Smooth muscle cell of the brain vasculature (primary cell): ENCODE data around the gene GUCD1.

ENCODE experiments used
- DNase-seq: peaks from one replicate; pipeline ENCODE4 v3.0.0-alpha.2; 2012; ENCODE audit warnings: low read depth, low spot score

Gene GUCD1

GRCh38 chr22:24503843-24504338, 51.0 kb downstream of the GUCD1 start:
- no peak for DNase-seq

DNA sequence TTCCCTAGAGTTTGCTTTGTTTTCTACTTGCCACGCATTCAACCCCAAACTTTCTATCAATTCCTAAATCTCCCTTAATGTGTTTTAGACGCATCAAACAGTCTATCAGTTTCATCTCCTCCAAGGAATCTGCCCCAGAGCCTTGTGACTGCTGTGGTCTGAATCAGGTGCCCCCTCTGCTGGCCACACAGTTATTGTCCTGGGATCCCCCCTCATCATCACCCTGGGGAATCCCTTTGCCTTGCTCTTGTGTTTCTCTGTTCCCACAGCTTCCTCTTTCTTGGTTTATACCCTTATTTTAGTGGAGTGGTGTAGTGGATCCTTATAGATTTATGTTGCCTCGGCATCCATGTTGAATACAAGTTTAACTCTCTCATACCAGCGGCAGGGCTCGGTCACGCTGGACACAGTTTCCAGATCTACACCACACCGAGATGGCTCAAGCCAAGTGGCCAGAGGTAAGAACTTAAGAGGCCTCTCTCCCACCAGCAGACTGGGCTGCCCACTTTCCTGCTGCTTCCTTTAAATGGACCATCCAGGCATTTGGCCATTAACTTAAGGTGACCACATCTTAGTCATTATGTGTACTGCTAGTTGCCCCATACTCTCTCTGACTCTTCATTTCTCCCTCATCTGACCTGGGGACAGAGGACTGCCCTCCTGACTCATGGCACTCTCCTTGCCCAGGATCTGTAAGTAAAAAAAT, 51.6 kb downstream of the GUCD1 start:
- DNase-seq, result no peak

DNA sequence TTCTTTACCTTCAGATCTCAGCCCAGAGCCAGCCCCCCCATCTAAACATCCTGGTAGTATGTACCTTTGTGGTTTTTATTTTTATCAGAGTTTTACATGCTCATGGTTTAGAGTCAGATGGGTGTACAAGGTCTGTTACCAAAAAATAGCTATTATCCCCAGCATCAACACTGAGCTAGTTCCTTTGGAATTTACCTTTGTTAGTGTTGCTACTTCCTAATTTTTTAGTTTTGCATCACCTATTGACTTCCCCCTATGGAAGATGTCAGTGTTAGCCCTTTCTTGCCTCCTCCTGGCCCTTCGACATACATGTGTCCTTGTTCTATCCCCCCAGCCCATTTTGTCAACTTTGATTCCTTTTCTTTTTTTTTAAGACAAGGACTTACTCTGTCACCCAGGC, 52.4 kb downstream of the GUCD1 start:
- DNase-seq, result no peak

DNA sequence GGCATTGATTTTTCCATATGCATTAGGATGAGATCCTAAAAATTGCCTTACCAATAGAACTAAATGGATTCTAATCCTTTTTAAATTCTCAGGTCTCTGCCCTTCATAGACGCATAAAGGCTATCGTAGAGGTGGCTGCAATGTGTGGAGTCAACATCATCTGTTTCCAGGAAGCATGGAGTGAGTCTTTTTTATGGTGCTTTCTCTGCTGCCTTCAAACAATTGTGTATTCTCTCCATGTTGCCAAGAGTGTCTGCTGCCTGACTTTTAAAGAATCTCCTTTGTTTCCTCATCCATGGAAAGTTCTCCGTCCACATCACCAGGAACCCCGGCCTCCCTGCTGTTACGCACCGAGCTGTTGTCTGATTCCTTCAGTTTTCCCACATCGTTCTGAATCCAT, 52.9 kb downstream of the GUCD1 start:
- DNase-seq, result no peak

GRCh38 chr22:24501301-24502005, 53.5 kb downstream of the GUCD1 start:
- DNase-seq, result no peak

DNA sequence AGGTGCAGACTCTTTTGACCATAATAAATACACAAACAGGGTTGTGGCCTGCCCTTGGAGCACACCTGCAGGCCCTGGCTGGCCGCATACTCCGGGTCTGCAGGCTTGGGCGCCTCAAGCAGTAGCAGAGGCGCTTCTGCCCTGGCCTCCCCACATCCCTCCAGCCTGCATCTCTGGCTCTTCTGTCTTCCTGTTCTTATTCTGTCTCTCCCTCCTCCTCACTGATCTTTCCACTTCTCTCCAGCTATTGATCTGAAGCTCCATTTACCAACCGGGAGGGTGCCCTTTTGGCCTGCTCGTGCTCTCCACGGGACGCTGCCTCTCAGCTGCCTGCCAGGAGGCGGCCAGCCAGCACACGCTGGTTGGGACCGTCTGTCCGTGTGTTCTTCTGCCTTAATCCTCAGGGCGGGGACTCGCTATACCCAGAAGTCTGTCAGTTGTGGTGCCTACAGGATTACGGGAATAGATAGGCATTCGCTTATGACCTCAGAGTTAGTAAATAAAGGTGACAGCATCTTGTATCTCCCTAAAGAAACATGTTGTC, 54.6 kb downstream of the GUCD1 start:
- no peak for DNase-seq

DNA sequence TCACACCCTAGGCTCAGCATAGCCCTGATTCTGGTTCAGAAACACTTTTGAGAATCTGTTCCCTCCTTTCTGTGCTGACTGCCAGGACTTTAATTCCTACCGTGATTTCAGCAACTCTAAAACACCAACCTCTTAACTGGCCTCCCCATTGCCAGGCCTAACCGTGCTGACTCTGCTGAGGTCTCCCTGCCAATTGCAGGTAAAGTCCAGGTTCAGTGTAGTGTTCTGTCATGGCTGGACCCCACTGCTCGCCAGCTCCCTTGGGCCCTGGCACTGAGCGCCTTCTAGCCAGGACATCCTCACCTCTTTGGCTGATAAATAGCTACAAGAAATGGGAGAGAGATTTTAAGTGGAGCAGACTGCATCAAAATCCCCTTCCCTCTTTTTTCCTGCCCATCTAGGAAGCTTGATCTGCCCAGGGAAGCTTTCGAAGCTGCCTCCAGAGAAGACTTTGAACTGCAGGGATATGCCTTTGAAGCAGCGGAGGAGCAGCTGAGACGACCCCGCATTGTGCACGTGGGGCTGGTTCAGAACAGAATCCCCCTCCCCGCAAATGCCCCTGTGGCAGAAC, 55.1 kb downstream of the GUCD1 start:
- no peak for DNase-seq

- DNase-seq, result no peak
These were observed 56.1 kb downstream of the GUCD1 start for GRCh38 chr22:24498824-24499223.

DNA sequence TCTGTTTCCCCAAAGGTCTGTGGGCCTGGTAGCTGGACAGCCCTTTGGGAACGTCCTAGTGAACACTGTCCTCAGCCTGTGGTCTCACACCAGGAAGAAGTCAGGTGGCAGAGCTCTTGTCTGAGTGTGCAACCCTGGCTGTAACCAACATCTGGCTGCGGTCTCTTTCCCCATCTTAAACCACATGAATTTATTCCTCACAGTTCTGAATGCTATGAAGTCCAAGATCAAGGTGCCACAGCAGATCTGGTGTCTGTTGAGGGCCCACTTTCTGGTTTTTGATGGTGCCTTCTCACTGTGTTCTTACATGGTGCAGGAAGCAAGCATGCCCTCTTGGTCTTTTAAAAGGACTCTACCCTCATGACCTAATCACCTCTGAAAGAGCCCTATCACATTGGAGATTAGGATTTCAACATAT, 57.1 kb downstream of the GUCD1 start:
- DNase-seq, result no peak

- no peak for DNase-seq
These were observed 58.3 kb downstream of the GUCD1 start for GRCh38 chr22:24496661-24497060.

DNA sequence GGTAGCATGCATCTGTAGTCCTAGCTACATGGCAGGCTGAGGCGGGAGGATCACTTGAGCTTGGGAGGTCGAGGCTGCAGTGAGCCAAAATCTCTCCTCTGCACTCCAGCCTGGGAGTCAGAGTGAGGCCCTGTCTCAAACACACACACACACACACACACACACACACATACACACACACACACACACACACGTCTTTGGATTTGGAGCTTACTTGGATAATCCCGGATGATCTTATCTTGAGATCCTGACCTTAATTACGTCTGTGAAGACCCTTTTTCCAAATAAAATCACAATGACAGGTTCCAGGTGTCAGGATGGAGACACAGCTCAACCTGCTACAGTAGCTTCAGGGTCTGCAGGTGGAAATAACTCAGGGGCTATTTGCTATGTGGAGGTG, 58.7 kb downstream of the GUCD1 start:
- no peak for DNase-seq

DNA sequence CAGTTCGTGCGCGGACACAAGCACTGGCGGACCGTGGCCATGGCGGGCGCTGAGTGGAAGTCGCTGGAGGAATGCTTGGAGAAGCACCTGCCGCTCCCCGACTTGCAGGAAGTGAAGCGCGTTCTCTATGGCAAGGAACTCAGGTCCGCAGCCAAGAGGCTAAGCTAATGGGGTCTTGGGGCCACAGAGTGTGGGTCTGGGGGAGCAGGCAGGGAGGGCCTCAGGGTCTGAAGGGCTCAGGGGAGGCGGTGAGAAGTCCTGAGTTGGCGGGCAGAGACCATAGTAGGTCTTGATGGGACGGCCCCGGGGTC, 59.6 kb downstream of the GUCD1 start:
- no peak for DNase-seq

GRCh38 chr22:24494528-24495364, 60.2 kb downstream of the GUCD1 start, which contains the start of gene UPB1:
Gene UPB1, plus strand, starts transcription at chr22:24495332. Its CDS starts 72 bp downstream, at chr22:24495404.
- DNase-seq, result no peak

DNA sequence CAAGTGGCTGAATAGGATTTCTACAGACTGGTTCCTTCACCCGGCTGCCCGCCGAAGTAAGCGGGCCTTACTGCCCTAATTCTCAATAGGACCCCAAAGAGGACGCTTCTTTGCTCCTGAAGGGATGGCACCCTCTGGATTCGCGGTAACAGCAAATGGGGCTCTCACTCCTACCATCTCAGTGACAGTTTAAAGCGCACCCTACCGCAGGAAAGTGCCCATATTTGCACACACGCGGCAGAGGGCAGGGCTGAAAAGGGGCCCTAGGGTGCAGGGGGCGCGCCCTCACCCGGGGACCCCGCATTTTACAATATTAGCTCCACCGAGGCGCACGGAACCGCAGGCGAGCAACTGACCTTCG, 60.8 kb downstream of the GUCD1 start:
- DNase-seq, result no peak

DNA sequence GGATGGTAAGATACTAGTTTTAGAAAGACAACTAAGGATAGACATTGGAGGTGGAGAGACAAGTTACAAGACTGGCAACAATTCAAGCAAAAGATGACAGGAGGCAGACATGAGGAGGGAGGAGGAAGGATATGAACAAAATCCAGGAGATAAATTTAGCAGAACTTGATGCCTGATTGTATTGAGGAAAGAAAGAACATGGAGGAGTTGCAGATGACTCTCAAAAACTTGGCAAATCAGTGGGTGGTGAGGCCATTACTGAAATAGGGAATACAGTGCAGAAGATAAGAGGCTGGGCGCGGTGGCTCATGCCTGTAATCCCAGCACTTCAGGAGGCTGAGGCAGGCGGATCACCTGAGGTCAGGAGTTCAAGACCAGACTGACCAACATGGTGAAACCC, 62.5 kb downstream of the GUCD1 start:
- no peak for DNase-seq
